GM10248 (cell line): ENCODE data around the gene SERPIND1.
"Not testable (repeated sequence)": the region's sequence is repeated elsewhere in the genome, so short reads cannot be mapped to it uniquely, and the experiment has no call there.

Experiments used
- CTCF ChIA-PET: fragments of 300-600 bp; sonication (Branson Sonifier 250); formaldehyde crosslinking; extraction: SDS; loops from one replicate; lab custom pipeline; 2021; ENCODE audit warnings: antibody characterized with exemption; lab: Yijun Ruan, JAX
- POLR2A ChIA-PET: fragments of 350-650 bp; sonication (Branson Sonifier 250); formaldehyde crosslinking; extraction: SDS; loops from one replicate; lab custom pipeline; 2020; ENCODE audit warnings: antibody characterized with exemption; lab: Yijun Ruan, JAX
- DNase-seq: peaks from one replicate; pipeline ENCODE4 v3.0.0; 2012; ENCODE audit errors: extremely low spot score
- TF ChIP-seq, protein P1 (sequence below): IDR thresholded peaks from 2 replicates; pipeline ENCODE4 v1.5.1; 2012; ENCODE audit warnings: mild to moderate bottlenecking, low read depth; ENCODE audit errors: extremely low read depth, missing control alignments, control extremely low read depth

The SERPIND1 gene

DNA sequence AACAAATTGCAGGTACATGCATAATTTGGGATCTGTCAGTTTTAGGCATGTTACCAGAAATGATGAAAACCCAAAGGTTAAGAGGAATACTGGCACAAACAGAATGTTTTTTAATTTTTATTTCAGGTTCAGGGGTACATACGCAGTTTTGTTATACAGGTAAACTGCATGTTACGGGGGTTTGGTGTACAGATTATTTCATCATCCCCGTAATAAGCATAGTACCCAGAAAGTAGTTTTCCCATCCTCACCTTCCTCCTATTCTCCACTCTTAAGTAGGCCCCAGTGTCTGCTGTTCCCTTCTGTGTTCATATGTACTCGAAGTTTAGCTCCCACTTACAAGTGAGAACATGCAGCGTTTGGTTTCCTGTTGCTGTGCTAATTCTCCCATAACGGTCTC lies 51.7 kb downstream of the SERPIND1 start:
- ChIA-PET CTCF (no interaction called here), POLR2A (interaction anchor here (0.5 kb wide), 1 partner anchor 18 kb away, joined by 3 read pairs; no protein-coding TSS in a partner anchor)
- DNase-seq: no peak
- TF ChIP-seq, protein P1, sequence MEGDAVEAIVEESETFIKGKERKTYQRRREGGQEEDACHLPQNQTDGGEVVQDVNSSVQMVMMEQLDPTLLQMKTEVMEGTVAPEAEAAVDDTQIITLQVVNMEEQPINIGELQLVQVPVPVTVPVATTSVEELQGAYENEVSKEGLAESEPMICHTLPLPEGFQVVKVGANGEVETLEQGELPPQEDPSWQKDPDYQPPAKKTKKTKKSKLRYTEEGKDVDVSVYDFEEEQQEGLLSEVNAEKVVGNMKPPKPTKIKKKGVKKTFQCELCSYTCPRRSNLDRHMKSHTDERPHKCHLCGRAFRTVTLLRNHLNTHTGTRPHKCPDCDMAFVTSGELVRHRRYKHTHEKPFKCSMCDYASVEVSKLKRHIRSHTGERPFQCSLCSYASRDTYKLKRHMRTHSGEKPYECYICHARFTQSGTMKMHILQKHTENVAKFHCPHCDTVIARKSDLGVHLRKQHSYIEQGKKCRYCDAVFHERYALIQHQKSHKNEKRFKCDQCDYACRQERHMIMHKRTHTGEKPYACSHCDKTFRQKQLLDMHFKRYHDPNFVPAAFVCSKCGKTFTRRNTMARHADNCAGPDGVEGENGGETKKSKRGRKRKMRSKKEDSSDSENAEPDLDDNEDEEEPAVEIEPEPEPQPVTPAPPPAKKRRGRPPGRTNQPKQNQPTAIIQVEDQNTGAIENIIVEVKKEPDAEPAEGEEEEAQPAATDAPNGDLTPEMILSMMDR: no peak

DNA sequence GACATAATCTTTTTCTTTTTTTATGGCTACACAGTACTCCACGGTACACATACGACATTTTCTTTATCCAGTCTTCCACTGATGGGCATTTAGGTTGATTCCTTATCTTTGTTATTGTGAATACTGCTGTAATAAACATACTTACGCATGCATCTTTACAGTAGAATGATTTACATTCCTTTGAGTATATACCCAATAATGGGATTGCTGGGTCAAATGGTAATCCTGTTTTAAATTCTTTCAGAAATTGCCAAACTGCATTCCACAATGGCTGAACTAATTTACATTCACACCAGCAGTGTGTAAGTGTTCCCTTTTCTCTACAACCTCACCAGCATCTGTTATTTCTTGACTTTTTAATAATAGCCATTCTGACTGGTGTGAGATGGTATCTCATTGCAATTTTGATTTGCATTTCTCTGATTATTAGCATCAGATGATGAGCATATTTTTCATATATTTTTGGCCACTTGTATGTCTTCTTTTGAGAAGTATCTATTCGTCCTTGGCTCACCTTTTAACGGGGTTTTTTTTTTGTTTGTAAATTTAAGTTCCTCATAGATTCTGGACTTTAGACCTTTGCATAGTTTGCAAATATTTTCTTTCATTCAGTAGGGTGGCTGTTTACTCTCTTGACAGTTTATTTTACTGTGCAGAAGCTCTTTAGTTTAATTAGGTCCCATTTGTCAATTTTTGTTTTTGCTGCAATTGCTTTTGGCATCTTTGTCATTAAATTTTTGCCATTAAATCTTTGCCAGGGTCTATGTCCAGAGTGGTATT lies 52.6 kb downstream of the SERPIND1 start:
- CTCF ChIA-PET, DNase-seq: not testable (repeated sequence)
- POLR2A ChIA-PET: interaction anchor here (0.5 kb wide), 1 partner anchor 19 kb away, joined by 3 read pairs; no protein-coding TSS in a partner anchor

DNA sequence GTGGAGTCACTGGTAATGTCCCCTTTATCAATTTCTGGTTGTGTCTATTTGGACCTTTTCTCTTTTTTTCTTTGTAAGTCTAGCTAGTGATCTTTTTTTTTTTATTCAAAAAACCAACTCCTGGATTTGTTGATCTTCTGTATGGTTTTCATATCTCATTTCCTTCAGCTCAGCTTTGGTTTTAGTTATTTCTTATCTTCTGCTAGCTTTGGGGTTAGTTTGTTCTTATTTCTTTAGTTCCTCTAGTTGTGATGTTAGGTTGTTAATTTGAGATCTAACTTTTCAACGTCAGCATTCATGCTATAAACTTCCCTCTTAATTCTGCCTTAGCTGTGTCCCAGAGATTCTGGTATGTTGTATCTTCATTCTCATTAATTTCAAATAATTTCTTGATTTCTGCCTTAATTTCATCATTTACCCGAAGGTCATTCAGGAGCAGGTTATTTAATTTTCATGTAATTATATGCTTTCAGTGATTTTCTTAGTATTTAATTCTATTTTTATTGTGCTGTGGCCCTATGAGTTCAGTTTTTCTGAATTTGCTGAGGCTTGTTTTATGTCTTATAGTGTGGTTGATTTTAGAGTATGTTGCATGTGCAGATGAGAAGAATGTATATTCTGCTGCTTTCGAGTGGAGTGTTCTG lies 55.7 kb downstream of the SERPIND1 start:
- ChIA-PET POLR2A (interaction anchor here (0.6 kb wide), 1 partner anchor 875 kb away, joined by 9 read pairs; no protein-coding TSS in a partner anchor), CTCF (interaction anchor here (0.9 kb wide), 1 partner anchor 15 kb away, joined by 3 read pairs; no protein-coding TSS in a partner anchor)
- TF ChIP-seq, protein P1: no peak
- no peak for DNase-seq

- POLR2A ChIA-PET: no interaction called here
- CTCF ChIA-PET: interaction anchor here (3.0 kb wide), 1 partner anchor 9 kb away, joined by 8 read pairs; no protein-coding TSS in a partner anchor
- DNase-seq: no peak
- TF ChIP-seq, protein P1: no peak
Observed at GRCh38 chr22:20833225-20833665, 59.3 kb downstream of the SERPIND1 start.

- TF ChIP-seq, protein P1: no peak
- CTCF ChIA-PET: interaction anchor here (1.5 to 3.0 kb wide), 2 partner anchors 10 to 14 kb away, joined by 3 to 8 read pairs; no protein-coding TSS in a partner anchor
Observed at GRCh38 chr22:20834206-20834605, 60.3 kb downstream of the SERPIND1 start.

GRCh38 chr22:20834725-20835124 lies 60.8 kb downstream of the SERPIND1 start:
- no peak for DNase-seq
- ChIA-PET POLR2A (interaction anchor here (0.6 kb wide), 1 partner anchor 9 kb away, joined by 3 read pairs; no protein-coding TSS in a partner anchor), CTCF (interaction anchor here (1.5 to 3.0 kb wide), 2 partner anchors 11 to 13 kb away, joined by 3 to 8 read pairs; no protein-coding TSS in a partner anchor)
- TF ChIP-seq, protein P1: no peak

More at GRCh38 chr22:20834206-20834605, 60.3 kb downstream of the SERPIND1 start:
- POLR2A ChIA-PET: interaction anchor here (0.6 kb wide), 1 partner anchor 9 kb away, joined by 3 read pairs; no protein-coding TSS in a partner anchor
- DNase-seq: no peak
